IMR-90 (cell line): Measurements from ENCODE around the gene HHATL. TPM values are rescaled to one million over a fixed set of nuclear protein-coding genes. Genes with fewer than 3 reads are reported as not detected.

Experiments
- ATAC-seq: fragments of 200-7000 bp; cut with Tn5 transposase; 2 replicates; pipeline ENCODE4 v1.9.1; 2020; ENCODE audit warnings: low read depth, mild to moderate bottlenecking, moderate library complexity
- BruUV-seq: library from RNA; stranded (reverse); fragments of 400-500 nt; replicated peaks from 2 replicates; lab custom pipeline; 2021; lab: Mats Ljungman, UMichigan
- CTCF ChIA-PET: fragments of 300-600 bp; formaldehyde crosslinking; extraction: SDS; loops from one replicate; lab custom pipeline; 2021; ENCODE audit warnings: antibody characterized with exemption; lab: Yijun Ruan, JAX
- POLR2A ChIA-PET: fragments of 300-600 bp; sonication (Branson Sonifier 250); formaldehyde crosslinking; loops from one replicate; lab custom pipeline; 2022; ENCODE audit warnings: antibody characterized with exemption; ENCODE audit not compliant: unreplicated experiment; lab: Charles Lee
- DNase-seq: peaks from one replicate; pipeline ENCODE4 v3.0.0; 2013
- H2AFZ ChIP-seq: replicated peaks from 2 replicates; pipeline ENCODE3; 2013; ENCODE audit warnings: low read length, mild to moderate bottlenecking; ENCODE audit not compliant: poor library complexity
- H2AK5ac ChIP-seq: 2 replicates; pipeline ENCODE4 v1.6.1; 2013; ENCODE audit warnings: low read depth, low read length, inconsistent platforms
- H2AK9ac ChIP-seq: replicated peaks from 2 replicates; pipeline ENCODE3; 2013; ENCODE audit warnings: mild to moderate bottlenecking, low read depth, low read length, moderate library complexity; ENCODE audit not compliant: poor library complexity
- H2BK120ac ChIP-seq: 2 replicates; pipeline ENCODE4 v1.6.1; 2013; ENCODE audit warnings: low read depth, low read length, inconsistent platforms
- H2BK15ac ChIP-seq: 3 replicates; pipeline ENCODE4 v1.6.1; 2013; ENCODE audit warnings: low read depth, low read length, inconsistent platforms
- H2BK20ac ChIP-seq: 2 replicates; pipeline ENCODE4 v1.6.1; 2013; ENCODE audit warnings: low read depth, mild to moderate bottlenecking, inconsistent platforms, low read length, moderate library complexity
- H2BK5ac ChIP-seq: 2 replicates; pipeline ENCODE4 v1.6.1; 2013; ENCODE audit warnings: mild to moderate bottlenecking, low read depth, low read length, inconsistent platforms; ENCODE audit not compliant: poor library complexity, severe bottlenecking
- H3K14ac ChIP-seq: replicated peaks from 2 replicates; pipeline ENCODE4 v1.6.1; 2013; ENCODE audit warnings: low read depth, low read length, inconsistent platforms
- H3K18ac ChIP-seq: 2 replicates; pipeline ENCODE4 v1.6.1; 2013; ENCODE audit warnings: low read depth, low read length, control low read depth
- H3K23ac ChIP-seq: 2 replicates; pipeline ENCODE4 v1.6.1; 2013; ENCODE audit warnings: low read depth, low read length, inconsistent platforms
- H3K27ac ChIP-seq: 2 replicates; pipeline ENCODE4 v1.5.1; 2013; ENCODE audit warnings: mild to moderate bottlenecking, control low read depth, low read length; ENCODE audit not compliant: insufficient read depth
- H3K27me3 ChIP-seq: 2 replicates; pipeline ENCODE4 v1.6.1; 2013; ENCODE audit warnings: low read length; ENCODE audit not compliant: control insufficient read depth, insufficient read depth
- H3K36me3 ChIP-seq: 2 replicates; pipeline ENCODE4 v1.6.1; 2013; ENCODE audit warnings: low read length, mixed read lengths; ENCODE audit not compliant: control insufficient read depth, insufficient read depth
- H3K4ac ChIP-seq: 2 replicates; pipeline ENCODE4 v1.6.1; 2013; ENCODE audit warnings: low read depth, low read length, inconsistent platforms
- H3K4me1 ChIP-seq: 2 replicates; pipeline ENCODE4 v1.6.1; 2013; ENCODE audit warnings: low read length, mixed read lengths; ENCODE audit not compliant: control insufficient read depth, insufficient read depth
- H3K4me2 ChIP-seq: 2 replicates; pipeline ENCODE4 v1.6.1; 2013; ENCODE audit warnings: low read depth, mild to moderate bottlenecking, control low read depth, low read length, moderate library complexity
- H3K4me3 ChIP-seq: 2 replicates; pipeline ENCODE4 v1.5.1; 2013; ENCODE audit warnings: low read depth, mild to moderate bottlenecking, control low read depth, low read length, moderate library complexity; ENCODE audit not compliant: insufficient read depth
- H3K56ac ChIP-seq: 2 replicates; pipeline ENCODE4 v1.6.1; 2013; ENCODE audit warnings: low read length, inconsistent platforms; ENCODE audit not compliant: insufficient read depth; ENCODE audit errors: extremely low read depth
- H3K79me1 ChIP-seq, 2 experiments: 2 replicates each; pipeline ENCODE4 v1.6.1; 2013; ENCODE audit warnings: low read length in 2 of 2, inconsistent platforms in 1 of 2, low read depth in 1 of 2
- H3K9ac ChIP-seq: 2 replicates; pipeline ENCODE4 v1.6.1; 2013; ENCODE audit warnings: low read depth, low read length, control low read depth
- H3K9me1 ChIP-seq: 2 replicates; pipeline ENCODE4 v1.6.1; 2013; ENCODE audit warnings: low read length, inconsistent platforms; ENCODE audit not compliant: insufficient read depth
- H3K9me3 ChIP-seq: 2 replicates; pipeline ENCODE4 v1.6.1; 2013; ENCODE audit warnings: low read length; ENCODE audit not compliant: control insufficient read depth, insufficient read depth
- H4K20me1 ChIP-seq: 2 replicates; pipeline ENCODE4 v1.6.1; 2013; ENCODE audit warnings: low read length, inconsistent platforms; ENCODE audit not compliant: insufficient read depth
- H4K5ac ChIP-seq: 2 replicates; pipeline ENCODE4 v1.6.1; 2013; ENCODE audit warnings: mild to moderate bottlenecking, low read depth, low read length, control low read depth
- H4K8ac ChIP-seq, 2 experiments: 2 replicates each; pipeline ENCODE4 v1.6.1; 2013; ENCODE audit warnings: low read depth in 2 of 2, low read length in 2 of 2, control low read depth in 1 of 2, inconsistent platforms in 1 of 2
- H4K91ac ChIP-seq: 2 replicates; pipeline ENCODE4 v1.6.1; 2013; ENCODE audit warnings: low read depth, low read length, inconsistent platforms; ENCODE audit not compliant: insufficient read depth
- BHLHE40 ChIP-seq: fragments of 150-350 bp; IDR thresholded peaks from 2 replicates; pipeline ENCODE4 v1.6.1; 2016; ENCODE audit warnings: mild to moderate bottlenecking, low read depth, low read length
- CEBPB ChIP-seq: IDR thresholded peaks from 2 replicates; pipeline ENCODE4 v1.6.1; 2012; ENCODE audit warnings: low read depth, low read length, improper control_type of control experiment
- CHD1 ChIP-seq: IDR thresholded peaks from 2 replicates; pipeline ENCODE4 v1.6.1; 2012; ENCODE audit warnings: low read depth, low read length, improper control_type of control experiment
- ELK1 ChIP-seq: fragments of 150-350 bp; IDR thresholded peaks from 2 replicates; pipeline ENCODE4 v1.6.1; 2016; ENCODE audit warnings: low read depth, mild to moderate bottlenecking, low read length, moderate library complexity, borderline replicate concordance
- NFE2L2 ChIP-seq: fragments of 150-350 bp; IDR thresholded peaks from 2 replicates; pipeline ENCODE4 v1.6.1; 2016; ENCODE audit warnings: low read depth, mild to moderate bottlenecking, low read length
- POLR2A ChIP-seq: IDR thresholded peaks from 2 replicates; pipeline ENCODE4 v1.6.1; 2012; ENCODE audit warnings: mild to moderate bottlenecking, low read depth, low read length
- RAD21 ChIP-seq: IDR thresholded peaks from 2 replicates; pipeline ENCODE4 v1.6.1; 2012; ENCODE audit warnings: low read length, improper control_type of control experiment
- RCOR1 ChIP-seq: IDR thresholded peaks from 2 replicates; pipeline ENCODE4 v1.6.1; 2012; ENCODE audit warnings: mild to moderate bottlenecking, low read length, improper control_type of control experiment; ENCODE audit not compliant: insufficient replicate concordance
- RFX5 ChIP-seq: IDR thresholded peaks from 2 replicates; pipeline ENCODE4 v1.8.0; 2012; ENCODE audit warnings: low read depth, mild to moderate bottlenecking, low read length, moderate library complexity
- WGBS, 2 experiments: methylation state at CpG; one replicate each; pipeline versions ENCODE4 v1.1.5 to v1.1.7; 2013; ENCODE audit warnings: missing lambda C conversion rate in 2 of 2; ENCODE audit not compliant: insufficient read length in 1 of 2; ENCODE audit errors: extremely low coverage in 2 of 2; 5-methylcytosine and 5-hydroxymethylcytosine counted together
- dilution Hi-C: fragments of 300-500 bp; cut with HindIII; formaldehyde crosslinking; loops from one replicate; pipeline ENCODE4 v1.14.3; 2018; ENCODE audit warnings: low sequenced_read_pairs; ENCODE audit not compliant: unreplicated experiment
- in situ Hi-C: fragments of 300-500 bp; cut with MboI; formaldehyde crosslinking; loops from 3 replicates; pipeline ENCODE4 v1.14.3; 2019; ENCODE audit warnings: low sequenced_read_pairs, inconsistent platforms, mixed read lengths
- intact Hi-C: fragments of 100-400 bp; cut with micrococcal nuclease; formaldehyde crosslinking; loops from 2 replicates; pipeline ENCODE4 v1.10.0; 2022
- polyA plus RNA-seq, 3 experiments: library from polyadenylated mRNA; depleted of rRNA; stranded (reverse); fragments of >200 nt; gene quantifications; 2 replicates each; pipeline ENCODE4 v1.2.3, GENCODE V29; 2012; ENCODE audit warnings: low replicate concordance in 1 of 3
- total RNA-seq: library from RNA; depleted of rRNA; stranded (reverse); fragments of >200 nt; gene quantifications from 2 replicates; pipeline ENCODE4 v1.2.3, GENCODE V29; 2012
- TF ChIP-seq, protein P1 (sequence below): fragments of 150-350 bp; IDR thresholded peaks from 2 replicates; pipeline ENCODE4 v1.6.1; 2017; ENCODE audit warnings: mild to moderate bottlenecking, antibody characterized with exemption, low read length, low read depth
- TF ChIP-seq, protein P2 (sequence below): conservative IDR thresholded peaks from 2 replicates; pipeline ENCODE4 v1.5.1; 2012; ENCODE audit warnings: mild to moderate bottlenecking, low read depth, low read length, improper control_type of control experiment

Gene HHATL
- total and polyA plus RNA-seq, 2 of the 4 experiments (the other 2 are of a cell fraction): not detected

DNA sequence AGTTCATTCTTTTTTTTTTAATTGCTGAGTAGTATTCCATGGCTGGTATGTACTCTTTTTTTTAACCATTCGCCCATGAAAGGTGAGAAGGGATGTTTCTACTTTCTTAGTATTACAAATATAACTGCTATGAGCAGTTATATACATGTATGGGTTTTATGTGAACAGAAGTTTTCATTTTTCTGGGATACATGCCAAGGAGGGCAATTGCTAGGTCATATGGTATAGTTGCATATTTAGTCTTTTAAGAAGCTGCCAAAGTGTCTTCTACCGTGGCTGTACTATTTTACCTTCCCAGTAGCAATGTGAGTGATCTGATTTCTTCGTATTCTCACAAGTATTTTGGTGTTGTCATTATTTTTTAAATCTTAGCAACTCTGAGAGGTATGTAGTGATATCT is 28.5 kb downstream of the HHATL start:
- no peak overlapping the region for H3K4me2 ChIP-seq
- H3K56ac ChIP-seq: no peak overlapping the region
- TF ChIP-seq RFX5: no peak
- no peak for TF ChIP-seq BHLHE40
- TF ChIP-seq RAD21: no peak
- no peak for TF ChIP-seq ELK1
- no peak for TF ChIP-seq RCOR1
- TF ChIP-seq CEBPB: no peak
- TF ChIP-seq, protein P1, sequence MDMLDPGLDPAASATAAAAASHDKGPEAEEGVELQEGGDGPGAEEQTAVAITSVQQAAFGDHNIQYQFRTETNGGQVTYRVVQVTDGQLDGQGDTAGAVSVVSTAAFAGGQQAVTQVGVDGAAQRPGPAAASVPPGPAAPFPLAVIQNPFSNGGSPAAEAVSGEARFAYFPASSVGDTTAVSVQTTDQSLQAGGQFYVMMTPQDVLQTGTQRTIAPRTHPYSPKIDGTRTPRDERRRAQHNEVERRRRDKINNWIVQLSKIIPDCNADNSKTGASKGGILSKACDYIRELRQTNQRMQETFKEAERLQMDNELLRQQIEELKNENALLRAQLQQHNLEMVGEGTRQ: no peak
- no peak for TF ChIP-seq CHD1
- TF ChIP-seq, protein P2, sequence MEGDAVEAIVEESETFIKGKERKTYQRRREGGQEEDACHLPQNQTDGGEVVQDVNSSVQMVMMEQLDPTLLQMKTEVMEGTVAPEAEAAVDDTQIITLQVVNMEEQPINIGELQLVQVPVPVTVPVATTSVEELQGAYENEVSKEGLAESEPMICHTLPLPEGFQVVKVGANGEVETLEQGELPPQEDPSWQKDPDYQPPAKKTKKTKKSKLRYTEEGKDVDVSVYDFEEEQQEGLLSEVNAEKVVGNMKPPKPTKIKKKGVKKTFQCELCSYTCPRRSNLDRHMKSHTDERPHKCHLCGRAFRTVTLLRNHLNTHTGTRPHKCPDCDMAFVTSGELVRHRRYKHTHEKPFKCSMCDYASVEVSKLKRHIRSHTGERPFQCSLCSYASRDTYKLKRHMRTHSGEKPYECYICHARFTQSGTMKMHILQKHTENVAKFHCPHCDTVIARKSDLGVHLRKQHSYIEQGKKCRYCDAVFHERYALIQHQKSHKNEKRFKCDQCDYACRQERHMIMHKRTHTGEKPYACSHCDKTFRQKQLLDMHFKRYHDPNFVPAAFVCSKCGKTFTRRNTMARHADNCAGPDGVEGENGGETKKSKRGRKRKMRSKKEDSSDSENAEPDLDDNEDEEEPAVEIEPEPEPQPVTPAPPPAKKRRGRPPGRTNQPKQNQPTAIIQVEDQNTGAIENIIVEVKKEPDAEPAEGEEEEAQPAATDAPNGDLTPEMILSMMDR: no peak
- TF ChIP-seq POLR2A: no peak
- TF ChIP-seq NFE2L2: no peak
- H3K14ac ChIP-seq: no peak overlapping the region
- no peak overlapping the region for H2BK120ac ChIP-seq
- no peak overlapping the region for H3K18ac ChIP-seq
- peaks cover 10% of the 10 kb centered on the region for H3K27me3 ChIP-seq
- no peak overlapping the region for H2BK20ac ChIP-seq
- DNase-seq: no peak
- no peak overlapping the region for H2BK5ac ChIP-seq
- dilution Hi-C loops: no loop called here
- no peak overlapping the region for H2AFZ ChIP-seq
- no CpG with 5 or more reads among the region's 3 CpGs for WGBS, 2 experiments
- no peak for ATAC-seq
- H3K9me3 ChIP-seq: peaks cover 5% of the 10 kb centered on the region
- no peaks in the 10 kb centered on the region for H4K20me1 ChIP-seq
- no peak overlapping the region for H3K4ac ChIP-seq
- H3K36me3 ChIP-seq: no peaks in the 10 kb centered on the region
- no peak overlapping the region for H4K8ac ChIP-seq
- no peak overlapping the region for H2AK5ac ChIP-seq
- no peak overlapping the region for H2AK9ac ChIP-seq
- H3K9ac ChIP-seq: no peak overlapping the region
- POLR2A ChIA-PET: no interaction called here
- in situ Hi-C loops: no loop called here
- intact Hi-C loops: no loop called here
- no peaks in the 10 kb centered on the region for H3K4me1 ChIP-seq
- H4K5ac ChIP-seq: no peak overlapping the region
- no peak overlapping the region for H2BK15ac ChIP-seq
- no peak overlapping the region for H4K91ac ChIP-seq
- BruUV-seq: no TSS peak
- CTCF ChIA-PET: no interaction called here
- no peaks in the 10 kb centered on the region for H3K79me1 ChIP-seq
- H3K27ac ChIP-seq: no peak overlapping the region
- H3K23ac ChIP-seq: no peak overlapping the region
- H3K9me1 ChIP-seq: no peaks in the 10 kb centered on the region
- H3K4me3 ChIP-seq: no peak overlapping the region
